ENCODE results near the gene LRMDA.

GRCh38 chr10:75469006-75469616, 37.7 kb downstream of the LRMDA start:
- TF ChIP-seq MAFK (IDR thresholded peaks at IDR 0.05; ENCODE audit: low read depth, low read length), result no peak
- TF ChIP-seq, protein P1, sequence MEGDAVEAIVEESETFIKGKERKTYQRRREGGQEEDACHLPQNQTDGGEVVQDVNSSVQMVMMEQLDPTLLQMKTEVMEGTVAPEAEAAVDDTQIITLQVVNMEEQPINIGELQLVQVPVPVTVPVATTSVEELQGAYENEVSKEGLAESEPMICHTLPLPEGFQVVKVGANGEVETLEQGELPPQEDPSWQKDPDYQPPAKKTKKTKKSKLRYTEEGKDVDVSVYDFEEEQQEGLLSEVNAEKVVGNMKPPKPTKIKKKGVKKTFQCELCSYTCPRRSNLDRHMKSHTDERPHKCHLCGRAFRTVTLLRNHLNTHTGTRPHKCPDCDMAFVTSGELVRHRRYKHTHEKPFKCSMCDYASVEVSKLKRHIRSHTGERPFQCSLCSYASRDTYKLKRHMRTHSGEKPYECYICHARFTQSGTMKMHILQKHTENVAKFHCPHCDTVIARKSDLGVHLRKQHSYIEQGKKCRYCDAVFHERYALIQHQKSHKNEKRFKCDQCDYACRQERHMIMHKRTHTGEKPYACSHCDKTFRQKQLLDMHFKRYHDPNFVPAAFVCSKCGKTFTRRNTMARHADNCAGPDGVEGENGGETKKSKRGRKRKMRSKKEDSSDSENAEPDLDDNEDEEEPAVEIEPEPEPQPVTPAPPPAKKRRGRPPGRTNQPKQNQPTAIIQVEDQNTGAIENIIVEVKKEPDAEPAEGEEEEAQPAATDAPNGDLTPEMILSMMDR (conservative IDR thresholded peaks at IDR 0.05; ENCODE audit: low read depth, low read length), result no peak

Measured in IMR-90 (cell line).